Measurements from ENCODE around the gene TBC1D2B. TPM values are rescaled to one million over a fixed set of nuclear protein-coding genes. Genes with fewer than 3 reads are reported as not detected.

The TBC1D2B gene
- total and polyA plus RNA-seq, 2 donors (not counting 3 experiments of a cell fraction or from before 2014, with no cell fraction given), result 30.8 to 46.1 TPM

DNA sequence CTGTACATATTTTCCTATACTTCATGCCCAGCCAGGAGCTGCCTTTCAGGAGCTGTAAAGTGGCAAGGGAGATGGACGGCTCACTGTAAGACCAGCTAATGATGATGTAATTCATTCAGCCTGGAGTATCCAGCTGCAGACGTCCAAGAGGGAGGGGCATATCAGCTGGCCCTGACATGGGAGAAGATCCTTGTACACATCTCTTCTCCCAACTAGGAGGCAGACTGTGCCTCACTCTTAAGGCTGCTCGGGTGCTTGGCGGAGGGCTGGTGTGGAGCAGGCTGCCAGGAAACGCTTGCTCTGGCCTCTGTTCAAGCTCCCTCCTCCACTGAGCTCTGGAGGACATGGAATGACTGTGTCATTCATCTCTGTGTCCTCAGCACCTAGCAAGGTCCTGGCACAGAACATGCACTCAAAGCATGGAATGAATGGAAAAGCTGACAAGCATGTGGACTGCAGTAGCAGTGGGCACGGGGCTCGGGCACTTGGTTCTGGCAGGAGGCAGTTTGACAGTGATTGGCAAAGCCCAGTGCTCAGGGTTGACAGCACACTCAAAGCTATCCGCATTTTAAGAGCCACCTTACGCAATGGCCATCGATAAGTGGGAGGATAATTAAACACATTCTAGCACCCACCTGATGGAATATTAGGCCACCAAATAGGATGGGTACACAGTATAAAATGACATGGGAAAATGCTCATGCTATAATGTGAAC, 72.4 kb downstream of the TBC1D2B start:
- Histone ChIP-seq H3K9ac (replicated peaks; ENCODE audit: extremely low read depth, insufficient read depth, low read length) (no peak overlapping the region), H3K4me1 (ENCODE audit: control insufficient read depth, extremely low read depth, insufficient read depth, low read length) (no peaks in the 10 kb centered on the region), H3K9me1 (replicated peaks; ENCODE audit: control insufficient read depth, extremely low read depth, insufficient read depth, low read length) (no peaks in the 10 kb centered on the region), H2AFZ (ENCODE audit: low read depth, low read length) (no peak overlapping the region), H3K27ac (ENCODE audit: insufficient read depth, low read depth, low read length) (no peak overlapping the region), H3K27me3 (ENCODE audit: control insufficient read depth in 2 of 2, insufficient read depth in 2 of 2, low read length in 2 of 2) (no peaks in the 10 kb centered on the region), H3K4me2 (ENCODE audit: insufficient read depth, low read length) (no peak overlapping the region), H3K4me3 (replicated peaks in 1 of 3; ENCODE audit: insufficient read depth in 1 of 3, low read depth in 1 of 3, low read length in 3 of 3) (no peak overlapping the region), H3K79me2 (ENCODE audit: control insufficient read depth, insufficient read depth, low read length) (no peaks in the 10 kb centered on the region), H4K20me1 (replicated peaks; ENCODE audit: control insufficient read depth, extremely low read depth, insufficient read depth, low read length) (no peaks in the 10 kb centered on the region), H3K9me3 (replicated peaks; ENCODE audit: control insufficient read depth, insufficient read depth, low read length) (no peaks in the 10 kb centered on the region), H3K36me3 (ENCODE audit: control insufficient read depth in 2 of 2, extremely low read depth in 1 of 2, insufficient read depth in 2 of 2, low read length in 2 of 2) (peaks cover 6 to 33% of the 10 kb centered on the region in 2 experiments)
- BruUV-seq (replicated peaks), result no TSS peak
- dilution Hi-C loops (cut with MboI; ENCODE audit: extremely low pct_ligation_motif_present, low sequenced_read_pairs) (no loop called here), intact Hi-C loops (cut with micrococcal nuclease) (loop anchor here (1.0 kb wide), 1 partner anchor 72 kb away; the partner anchor contains the start of gene TBC1D2B)
- DNase-seq (ENCODE audit: low read depth, low spot score) (peak; percentile 74), FAIRE-seq (peak; percentile 76)
- TF ChIP-seq FOS (IDR thresholded peaks at IDR 0.05; ENCODE audit: borderline replicate concordance, insufficient read depth, low read length) (no peak), JUN (IDR thresholded peaks at IDR 0.05; ENCODE audit: borderline replicate concordance, insufficient read depth, insufficient read length, low read depth) (no peak), GATA2 (IDR thresholded peaks at IDR 0.05; ENCODE audit: insufficient read depth, insufficient read length, low read depth, low read length) (no peak), POLR2A (IDR thresholded peaks at IDR 0.05; ENCODE audit: low read depth, low read length) (no peak)
- ChIA-PET CTCF (interaction anchor here (0.9 to 4.3 kb wide), 10 partner anchors 10 to 236 kb away, joined by 3 to 65 read pairs (median 3); no protein-coding TSS in a partner anchor), POLR2A (interaction anchor here (1.0 kb wide), 1 partner anchor 103 kb away, joined by 3 read pairs; no protein-coding TSS in a partner anchor)

- Histone ChIP-seq H3K9me3 (replicated peaks; ENCODE audit: control insufficient read depth, insufficient read depth, low read length) (no peaks in the 10 kb centered on the region), H3K4me2 (ENCODE audit: insufficient read depth, low read length) (no peak overlapping the region), H3K36me3 (ENCODE audit: control insufficient read depth in 2 of 2, extremely low read depth in 1 of 2, insufficient read depth in 2 of 2, low read length in 2 of 2) (peaks cover 6 to 33% of the 10 kb centered on the region in 2 experiments), H3K9me1 (replicated peaks; ENCODE audit: control insufficient read depth, extremely low read depth, insufficient read depth, low read length) (no peaks in the 10 kb centered on the region), H3K4me3 (replicated peaks in 1 of 3; ENCODE audit: insufficient read depth in 1 of 3, low read depth in 1 of 3, low read length in 3 of 3) (no peak overlapping the region), H3K9ac (replicated peaks; ENCODE audit: extremely low read depth, insufficient read depth, low read length) (no peak overlapping the region), H3K27ac (ENCODE audit: insufficient read depth, low read depth, low read length) (no peak overlapping the region), H4K20me1 (replicated peaks; ENCODE audit: control insufficient read depth, extremely low read depth, insufficient read depth, low read length) (no peaks in the 10 kb centered on the region), H3K27me3 (ENCODE audit: control insufficient read depth in 2 of 2, insufficient read depth in 2 of 2, low read length in 2 of 2) (no peaks in the 10 kb centered on the region), H3K79me2 (ENCODE audit: control insufficient read depth, insufficient read depth, low read length) (no peaks in the 10 kb centered on the region), H2AFZ (ENCODE audit: low read depth, low read length) (no peak overlapping the region), H3K4me1 (ENCODE audit: control insufficient read depth, extremely low read depth, insufficient read depth, low read length) (no peaks in the 10 kb centered on the region)
- POLR2A ChIA-PET, result no interaction called here
- intact Hi-C loops (cut with micrococcal nuclease), result no loop called here
- dilution Hi-C loops (cut with MboI; ENCODE audit: extremely low pct_ligation_motif_present, low sequenced_read_pairs), result no loop called here
- no peak for DNase-seq (ENCODE audit: low read depth, low spot score)
- CTCF ChIA-PET, result interaction anchor here (0.9 to 4.3 kb wide), 8 partner anchors 9 to 237 kb away, joined by 3 to 65 read pairs (median 4); no protein-coding TSS in a partner anchor
- no TSS peak for BruUV-seq (replicated peaks)
- no peak for FAIRE-seq
- TF ChIP-seq MAX (IDR thresholded peaks at IDR 0.05; ENCODE audit: insufficient read depth, insufficient read length) (no peak), POLR2A (IDR thresholded peaks at IDR 0.05; ENCODE audit: low read depth, low read length) (no peak), FOS (IDR thresholded peaks at IDR 0.05; ENCODE audit: borderline replicate concordance, insufficient read depth, low read length) (no peak), GATA2 (IDR thresholded peaks at IDR 0.05; ENCODE audit: insufficient read depth, insufficient read length, low read depth, low read length) (no peak), MYC (IDR thresholded peaks at IDR 0.05; ENCODE audit: low read depth, low read length) (no peak), CTCF (IDR thresholded peaks at IDR 0.05; ENCODE audit: extremely low read depth in 1 of 2, insufficient read depth in 1 of 2, low read depth in 1 of 2, low read length in 2 of 2) (no peak), EZH2 (IDR thresholded peaks at IDR 0.05; ENCODE audit: borderline replicate concordance, low read depth, low read length, severe bottlenecking) (no peak), JUN (IDR thresholded peaks at IDR 0.05; ENCODE audit: borderline replicate concordance, insufficient read depth, insufficient read length, low read depth) (no peak), POLR2AphosphoS5 (IDR thresholded peaks at IDR 0.05; ENCODE audit: insufficient read depth, low read depth, low read length) (no peak)
Measured at GRCh38 chr15:78004222-78004727, 73.2 kb downstream of the TBC1D2B start.

Data from endothelial cell of umbilical vein (primary cell).